HL-60 (cell line): ENCODE data around the gene CENPN.

ENCODE experiments used
- DNase-seq, 2 experiments: peaks; one replicate each; pipeline ENCODE4 v3.0.0-alpha.2; 2010 to 2020; ENCODE audit warnings: low read depth in 1 of 2, low spot score in 1 of 2
- H3K27ac ChIP-seq: fragments of 250-450 bp; sonication (Bioruptor Pico); replicated peaks from 2 replicates; pipeline ENCODE4 v1.5.1; 2020; ENCODE audit warnings: mild to moderate bottlenecking, moderate library complexity
- H3K27me3 ChIP-seq: fragments of 250-450 bp; sonication (Bioruptor Pico); 2 replicates; pipeline ENCODE4 v1.5.1; 2021; ENCODE audit warnings: mild to moderate bottlenecking, moderate library complexity; ENCODE audit not compliant: insufficient read depth, poor library complexity, severe bottlenecking
- H3K4me3 ChIP-seq: replicated peaks from 2 replicates; pipeline ENCODE4 v1.5.1; 2011; ENCODE audit warnings: mild to moderate bottlenecking, control low read depth, low read length; ENCODE audit not compliant: insufficient read depth
- CTCF ChIP-seq: IDR thresholded peaks from one replicate; pipeline ENCODE4 v1.5.1; 2011; ENCODE audit warnings: low read length, control low read depth, inconsistent platforms; ENCODE audit not compliant: insufficient read depth
- GABPA ChIP-seq: IDR thresholded peaks from 2 replicates; pipeline ENCODE4 v1.6.1; 2012; ENCODE audit warnings: low read depth
- POLR2AphosphoS5 ChIP-seq: IDR thresholded peaks from 2 replicates; pipeline ENCODE4 v1.6.1; 2012; ENCODE audit warnings: low read depth
- REST ChIP-seq: IDR thresholded peaks from 2 replicates; pipeline ENCODE4 v1.6.1; 2012; ENCODE audit warnings: low read depth; ENCODE audit not compliant: insufficient replicate concordance
- SPI1 ChIP-seq: IDR thresholded peaks from 2 replicates; pipeline ENCODE4 v1.6.1; 2012; ENCODE audit warnings: low read depth, mild to moderate bottlenecking, borderline replicate concordance

CENPN gene

GRCh38 chr16:81003610-81004460 lies 3.2 kb upstream of the CENPN start:
- no peak for DNase-seq
- TF ChIP-seq POLR2AphosphoS5 (no peak), REST (no peak), CTCF (no peak), GABPA (no peak)
- Histone ChIP-seq H3K27ac (no peak overlapping the region), H3K4me3 (no peak overlapping the region), H3K27me3 (no peaks in the 10 kb centered on the region)

- Histone ChIP-seq H3K27ac (peak overlapping the region; percentile 13; the same call in 1 of the 2 replicates), H3K27me3 (no peaks in the 10 kb centered on the region), H3K4me3 (peak overlapping the region; percentile 88)
- peak in 1 of 2 experiments; percentile 49 for DNase-seq
- TF ChIP-seq POLR2AphosphoS5 = no peak
- TF ChIP-seq SPI1 = no peak
- TF ChIP-seq GABPA = no peak
Measured at GRCh38 chr16:81004646-81005353, 2.2 kb upstream of the CENPN start.

GRCh38 chr16:81005610-81006161 lies 1.3 kb upstream of the CENPN start:
- no peak for DNase-seq
- TF ChIP-seq SPI1 (no peak), REST (no peak), CTCF (no peak), GABPA (no peak), POLR2AphosphoS5 (no peak)
- peak overlapping the region; percentile 99 for H3K27ac ChIP-seq

GRCh38 chr16:81006211-81006812 lies 702 bp upstream of the CENPN start:
- DNase-seq = peak in 1 of 2 experiments; percentile 66
- Histone ChIP-seq H3K4me3 (peak overlapping the region; percentile 88), H3K27me3 (no peaks in the 10 kb centered on the region), H3K27ac (peak overlapping the region; percentile 99)
- TF ChIP-seq POLR2AphosphoS5 = no peak
- TF ChIP-seq CTCF = no peak
- no peak for TF ChIP-seq GABPA
- TF ChIP-seq SPI1 = no peak
- TF ChIP-seq REST = no peak

More at GRCh38 chr16:81005610-81006161, 1.3 kb upstream of the CENPN start:
- Histone ChIP-seq H3K27me3 (no peaks in the 10 kb centered on the region), H3K4me3 (peak overlapping the region; percentile 88)
